Activated CD4-positive, alpha-beta T cell treated with anti-CD3 and anti-CD28 coated beads for 24 hours (primary cell): ENCODE measurements around the gene PLXNA4.
"Not testable (repeated sequence)": the region's sequence is repeated elsewhere in the genome, so short reads cannot be mapped to it uniquely, and the experiment has no call there.

ENCODE experiments used
- DNase-seq, 2 donors: peaks; one replicate each; pipeline ENCODE4 v3.0.0-alpha.2; 2020; ENCODE audit warnings: low read depth in 2 of 2

The PLXNA4 gene

DNA sequence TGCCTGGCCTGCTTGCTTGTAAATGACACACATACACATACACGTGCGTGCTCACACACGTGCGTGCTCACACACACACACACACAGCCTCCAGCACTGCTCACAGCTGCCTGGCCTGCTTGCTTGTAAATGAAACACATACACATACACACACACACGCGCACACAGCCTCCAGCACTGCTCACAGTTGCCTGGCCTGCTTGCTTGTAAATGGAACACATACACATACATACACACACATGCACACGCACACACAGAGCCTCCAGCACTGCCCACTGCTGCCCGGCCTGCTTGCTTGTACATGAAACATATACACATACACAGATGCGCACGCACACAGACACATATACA, 397.2 kb downstream of the PLXNA4 start:
- no peak for DNase-seq

DNA sequence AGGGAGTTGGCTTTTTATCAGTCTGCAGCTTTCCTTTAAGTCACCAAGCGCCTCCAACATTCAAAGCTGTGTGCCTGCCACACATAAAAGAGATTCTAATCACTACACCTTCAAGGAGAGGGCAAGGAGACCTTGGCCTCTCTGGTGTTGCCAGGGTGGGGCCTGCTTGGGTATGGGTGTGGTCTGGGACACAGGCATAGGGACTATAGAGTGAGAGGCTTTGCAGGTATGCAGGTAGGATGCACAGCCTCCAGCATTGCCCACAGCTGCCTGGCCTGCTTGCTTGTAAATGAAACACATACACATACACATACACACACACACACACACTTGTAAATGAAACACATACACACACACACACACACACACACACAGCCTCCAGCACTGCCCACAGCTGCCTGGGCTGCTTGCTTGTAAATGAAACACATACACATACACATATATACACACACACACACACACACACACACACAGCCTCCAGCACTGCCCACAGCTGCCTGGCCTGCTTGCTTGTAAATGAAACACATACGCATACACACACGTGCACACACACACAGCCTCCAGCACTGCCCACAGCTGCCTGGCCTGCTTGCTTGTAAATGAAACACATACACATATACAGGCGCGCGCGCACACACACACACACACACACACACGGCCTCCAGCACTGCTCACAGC, 397.7 kb downstream of the PLXNA4 start:
- DNase-seq, result not testable (repeated sequence)

DNA sequence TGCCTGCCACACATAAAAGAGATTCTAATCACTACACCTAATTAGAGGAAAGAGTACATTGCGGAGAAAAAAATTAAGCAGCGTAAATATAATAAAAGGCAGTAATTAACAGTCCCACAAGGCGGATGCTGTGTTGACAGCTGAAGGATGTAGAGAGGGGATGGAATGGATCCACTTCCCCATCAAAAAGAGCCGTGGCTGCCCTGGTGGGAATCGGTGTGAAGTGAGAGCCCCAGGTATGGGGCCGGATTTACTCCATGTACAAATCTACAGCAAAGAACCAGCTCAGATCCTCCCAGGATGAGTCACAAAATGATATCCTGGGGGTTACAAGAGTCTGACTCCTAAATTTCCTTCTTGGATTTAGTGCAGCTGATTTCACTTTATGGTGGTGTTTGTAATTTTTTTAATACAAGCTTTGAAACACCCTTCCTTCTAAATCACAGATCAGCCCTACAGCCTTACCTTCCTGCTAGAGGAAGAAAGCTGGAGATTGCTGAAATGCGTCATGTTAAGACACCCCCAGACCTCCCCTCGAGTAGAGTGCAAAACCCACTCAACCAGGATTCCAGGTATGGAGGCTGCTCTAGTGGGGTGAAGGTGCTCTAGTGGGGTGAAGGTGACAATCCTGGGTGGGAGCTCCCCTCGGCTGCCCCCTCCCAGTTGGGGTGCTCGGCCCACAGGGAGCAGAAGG, 398.4 kb downstream of the PLXNA4 start:
- no peak for DNase-seq

DNA sequence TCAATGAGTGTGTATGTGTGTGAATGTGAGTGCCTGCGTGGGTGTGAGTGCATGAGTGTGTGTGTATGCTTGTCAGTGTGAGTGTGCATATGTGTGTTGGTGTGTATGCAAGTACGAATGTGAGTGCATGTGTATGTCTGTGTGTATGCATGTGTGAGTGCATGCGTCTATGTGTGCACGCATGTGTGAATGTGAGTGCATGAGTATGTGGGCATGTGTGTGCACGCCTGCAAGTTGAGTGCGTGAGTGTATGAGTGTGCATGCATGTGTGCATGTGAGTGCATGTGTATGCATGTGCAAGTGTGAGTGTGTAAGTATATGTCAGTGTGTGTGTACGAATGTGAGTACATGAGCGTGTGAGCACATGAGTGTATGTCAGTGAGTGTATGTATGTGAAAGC, 399.6 kb downstream of the PLXNA4 start:
- DNase-seq, result no peak

DNA sequence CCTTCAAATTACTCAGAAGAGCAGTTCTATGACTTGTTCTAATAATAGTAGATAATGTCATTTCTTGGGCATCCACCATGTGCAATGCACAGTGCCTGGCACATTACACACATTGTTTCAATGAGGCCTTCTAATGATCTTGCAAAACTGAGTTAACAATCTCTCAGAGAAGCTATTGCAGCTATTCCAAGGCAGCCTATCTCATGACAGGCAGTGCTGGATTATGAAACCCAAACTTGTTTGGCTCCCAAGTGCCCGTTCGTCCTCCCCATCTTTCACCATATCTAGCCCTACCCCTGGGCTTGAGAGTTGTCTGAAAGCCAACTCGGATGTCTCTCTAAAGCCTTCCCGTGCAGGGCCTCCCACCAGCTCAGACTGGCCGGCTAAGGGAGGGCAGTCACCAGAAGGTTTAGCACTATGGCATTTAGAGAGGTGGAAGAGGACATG, 405.1 kb downstream of the PLXNA4 start:
- no peak for DNase-seq

DNA sequence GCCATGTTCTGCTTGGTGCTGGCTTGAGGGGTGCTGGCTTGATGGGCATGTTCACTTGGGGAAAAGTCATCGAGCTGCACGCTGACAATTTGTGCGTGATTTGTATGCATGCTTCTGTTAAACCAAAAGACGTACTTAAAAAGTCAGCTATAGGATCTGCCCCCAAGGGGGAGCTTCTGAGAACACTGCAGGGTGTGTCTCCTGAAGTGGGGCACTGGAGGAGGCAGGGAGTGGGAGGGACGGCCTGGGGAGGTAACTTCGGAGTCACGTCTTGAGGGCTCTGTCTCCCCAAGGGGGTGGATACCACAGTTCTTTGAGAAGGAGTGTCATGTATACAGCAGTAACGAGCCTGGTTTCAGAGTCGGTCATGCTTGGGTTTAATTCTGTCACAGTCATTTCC, 406.5 kb downstream of the PLXNA4 start:
- DNase-seq, result no peak

DNA sequence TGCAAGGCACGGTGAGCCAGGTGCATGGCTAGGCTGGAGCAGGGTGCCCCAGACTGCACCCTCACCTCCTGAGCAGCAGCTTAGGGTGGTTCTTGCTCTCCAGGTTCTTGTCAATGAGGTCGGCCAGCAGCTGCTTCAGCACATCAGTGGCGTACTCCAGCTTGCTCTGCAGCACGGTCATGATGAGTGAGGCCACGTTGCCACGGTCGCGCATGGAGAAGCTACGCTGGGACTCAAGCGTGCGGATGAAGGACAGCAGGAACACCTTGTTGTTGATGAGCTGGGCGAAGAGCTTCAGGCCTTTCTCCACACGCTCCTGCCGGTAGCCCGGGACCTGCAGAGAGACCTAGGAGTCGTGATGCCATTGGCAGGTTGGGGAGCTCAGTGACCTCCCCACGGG, 408.0 kb downstream of the PLXNA4 start:
- no peak for DNase-seq

DNA sequence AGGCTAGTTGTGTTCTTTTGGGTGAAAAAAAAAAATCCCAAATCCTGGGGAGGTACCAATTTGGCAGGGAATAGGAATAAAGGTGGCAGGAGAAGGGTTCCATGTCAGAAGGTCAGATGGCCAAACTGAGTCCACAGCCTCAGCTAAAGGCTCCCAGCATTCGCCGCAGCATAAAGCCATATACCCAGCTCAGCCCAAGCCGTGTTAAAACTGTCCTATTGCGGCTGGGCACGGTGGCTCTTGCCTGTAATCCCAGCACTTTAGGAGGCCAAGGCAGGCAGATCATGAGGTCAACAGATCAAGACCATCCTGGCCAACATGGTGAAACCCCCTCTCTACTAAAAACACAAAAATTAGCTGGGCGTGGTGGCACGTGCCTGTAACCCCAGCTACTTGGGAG, 410.6 kb downstream of the PLXNA4 start:
- DNase-seq, result not testable (repeated sequence)

DNA sequence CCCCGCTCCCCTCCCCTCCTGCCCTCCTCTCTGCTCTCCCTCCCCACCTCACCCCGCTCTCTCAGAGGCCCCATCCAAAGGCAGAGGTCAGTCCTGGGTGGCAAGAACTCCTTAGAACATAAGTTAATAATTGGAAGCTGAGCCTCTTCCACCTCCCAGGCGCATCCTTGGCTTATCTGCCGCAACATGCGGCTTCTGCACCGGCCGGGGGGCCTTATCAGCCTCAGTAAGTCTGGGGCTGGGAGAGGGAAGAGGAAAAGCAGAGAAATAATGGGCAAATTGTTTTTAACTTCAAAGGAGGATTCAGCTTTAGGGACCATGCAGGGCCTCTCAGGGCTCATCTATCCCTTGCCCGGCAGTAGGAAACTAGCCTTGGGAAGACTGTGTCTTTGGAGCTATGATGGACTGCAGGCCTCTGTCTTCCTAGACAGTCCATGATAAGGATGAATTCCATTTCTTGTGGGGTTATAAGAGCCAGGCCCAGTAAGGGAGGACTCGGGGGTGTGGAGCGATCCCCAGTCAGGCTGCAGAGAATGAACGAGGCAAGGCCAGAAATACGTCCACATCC, 411.6 kb downstream of the PLXNA4 start:
- DNase-seq, result no peak

DNA sequence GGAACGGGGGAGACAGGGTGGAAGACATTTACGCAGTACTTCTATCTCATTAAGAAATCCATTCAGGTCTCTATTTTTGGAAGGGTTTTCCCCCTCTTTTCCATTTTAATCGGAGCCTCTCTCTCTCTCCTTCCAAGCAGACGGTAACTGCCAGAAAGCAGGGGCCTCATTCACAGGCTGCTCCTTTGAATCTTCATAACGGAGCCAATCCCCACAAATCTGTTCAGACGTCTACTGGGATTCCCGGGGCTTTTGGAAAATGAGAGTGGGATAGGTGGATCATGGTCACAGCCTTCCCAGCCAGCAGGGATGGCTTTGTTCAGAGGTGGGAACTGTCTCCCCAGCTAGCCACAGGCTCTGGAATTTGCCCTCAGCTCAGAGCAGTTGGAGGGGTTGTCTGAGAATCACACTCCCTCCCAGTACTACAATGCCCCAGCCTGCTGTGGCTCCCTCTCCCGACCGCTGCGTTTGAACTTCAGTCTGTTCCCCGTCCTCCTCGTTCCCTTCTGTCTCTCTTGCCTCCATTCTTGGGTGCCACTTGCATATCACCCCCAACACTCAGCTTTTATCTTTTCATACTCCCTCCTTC, 413.6 kb downstream of the PLXNA4 start:
- no peak for DNase-seq

DNA sequence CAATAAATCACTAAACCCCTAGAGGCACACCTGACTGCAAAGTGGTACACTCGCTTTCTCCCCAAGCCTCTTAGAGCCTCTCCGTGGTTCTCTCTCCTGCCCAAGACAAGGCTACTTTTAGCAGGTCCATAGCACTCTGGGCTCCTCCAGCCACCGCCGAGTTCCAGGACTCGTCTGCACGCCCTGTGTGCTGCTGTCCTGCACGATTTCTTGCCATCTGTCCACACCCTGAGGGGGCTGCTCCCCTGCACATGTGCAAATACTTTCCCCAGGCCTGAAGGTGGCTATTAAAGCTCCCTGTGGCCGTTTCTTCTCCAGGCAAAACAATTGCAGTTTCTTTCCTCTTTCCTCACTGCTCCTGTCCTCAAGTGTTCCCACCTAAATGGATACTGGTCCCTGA, 414.3 kb downstream of the PLXNA4 start:
- no peak for DNase-seq

DNA sequence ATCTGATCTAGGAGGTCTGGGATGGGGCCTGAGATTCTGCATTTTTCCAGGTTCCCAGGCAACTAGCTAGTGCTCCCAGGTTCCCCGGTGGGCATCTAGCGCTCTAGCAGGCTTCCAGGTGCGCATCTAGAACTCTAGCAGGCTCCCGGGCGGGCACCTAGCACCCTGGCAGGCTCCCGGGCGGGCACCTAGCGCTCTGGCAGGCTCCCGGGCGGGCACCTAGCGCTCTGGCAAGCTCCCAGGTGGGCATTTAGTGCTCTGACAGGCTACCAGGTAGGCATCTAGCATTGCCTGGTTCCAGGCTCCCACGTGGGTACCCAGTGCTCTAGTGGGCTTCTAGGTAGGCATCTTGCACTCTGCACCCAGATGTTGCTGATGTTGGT, 414.7 kb downstream of the PLXNA4 start:
- no peak for DNase-seq

DNA sequence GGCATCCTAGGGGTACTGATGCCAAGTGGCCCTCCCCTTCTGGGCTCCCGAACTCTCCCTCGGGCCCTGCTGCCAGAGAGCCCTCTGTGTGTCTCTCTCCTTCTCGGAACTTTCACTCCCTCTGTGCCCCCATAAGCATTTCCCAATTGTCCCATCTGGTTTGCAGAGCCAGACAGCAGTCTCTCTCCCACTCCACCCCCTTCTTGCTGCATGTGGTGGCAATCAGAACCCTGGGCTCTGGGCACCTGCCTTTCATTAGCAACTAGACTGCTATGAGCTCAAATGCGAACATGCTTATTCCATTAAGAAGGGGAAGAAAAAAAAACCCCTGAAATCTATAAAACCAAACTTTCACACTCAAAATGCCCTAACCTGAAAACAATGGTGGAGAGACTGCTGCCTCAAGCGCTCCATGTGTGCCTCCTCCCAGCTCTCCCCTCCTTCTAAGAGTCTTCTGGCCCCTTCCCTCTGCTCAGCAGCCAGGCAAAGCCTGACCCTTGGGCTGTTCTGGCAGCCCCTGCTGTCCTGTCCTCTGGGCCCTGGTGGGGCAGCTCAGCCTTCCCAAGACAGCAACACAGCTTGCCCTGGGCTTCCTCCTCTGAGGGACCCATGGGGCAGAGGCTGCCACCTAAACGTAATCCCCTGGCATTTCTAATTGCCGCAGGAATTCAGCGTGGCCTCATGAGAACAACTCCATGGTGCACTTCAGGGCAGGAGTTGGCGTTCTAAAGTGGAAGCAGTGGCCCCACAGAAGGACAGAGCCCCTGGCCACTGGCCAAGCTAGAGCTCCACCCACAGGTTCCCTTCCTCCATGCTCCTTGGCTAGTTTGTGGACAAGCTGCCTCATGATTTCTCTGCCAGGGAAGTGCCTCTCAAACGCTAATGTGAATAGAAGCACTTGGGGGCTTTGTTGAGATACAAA, 415.4 kb downstream of the PLXNA4 start:
- DNase-seq, result no peak

DNA sequence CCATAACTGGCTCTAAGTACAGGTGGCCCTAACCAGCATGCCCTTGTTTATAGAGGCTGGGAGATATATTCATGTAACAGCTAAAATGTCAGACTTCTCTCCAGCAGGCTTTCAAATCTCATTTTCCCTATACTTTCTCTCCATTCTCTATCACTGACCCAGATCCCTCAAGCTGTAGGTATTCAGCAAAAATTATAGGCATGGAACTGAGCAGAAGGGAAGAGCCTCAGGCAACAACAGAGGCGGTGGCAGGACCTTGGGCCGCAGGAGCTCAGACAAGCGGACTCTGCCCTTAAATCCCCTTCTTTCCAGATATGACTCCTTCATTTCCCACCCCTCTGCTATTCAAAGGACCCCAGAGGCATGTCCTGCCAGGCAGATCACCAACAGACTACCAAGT, 417.4 kb downstream of the PLXNA4 start:
- no peak for DNase-seq

DNA sequence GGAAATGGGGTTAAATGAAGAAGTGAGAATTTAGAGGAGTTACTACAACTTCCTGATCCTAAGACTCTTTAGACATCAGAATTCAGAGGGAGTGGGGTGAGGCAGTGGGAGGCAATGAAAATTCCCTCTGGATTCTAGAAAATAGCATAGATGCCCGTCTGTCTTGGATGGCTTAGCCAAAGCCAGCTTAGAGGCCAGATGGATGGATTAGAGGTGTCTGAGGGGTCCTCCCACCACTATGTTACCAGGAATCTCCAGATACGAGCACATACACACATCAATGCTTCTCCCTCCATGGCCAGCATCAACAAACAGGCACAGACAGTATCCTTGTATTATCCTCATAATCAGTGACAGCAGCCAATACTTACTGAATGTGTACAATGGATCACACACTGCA, 418.1 kb downstream of the PLXNA4 start:
- DNase-seq, result no peak

DNA sequence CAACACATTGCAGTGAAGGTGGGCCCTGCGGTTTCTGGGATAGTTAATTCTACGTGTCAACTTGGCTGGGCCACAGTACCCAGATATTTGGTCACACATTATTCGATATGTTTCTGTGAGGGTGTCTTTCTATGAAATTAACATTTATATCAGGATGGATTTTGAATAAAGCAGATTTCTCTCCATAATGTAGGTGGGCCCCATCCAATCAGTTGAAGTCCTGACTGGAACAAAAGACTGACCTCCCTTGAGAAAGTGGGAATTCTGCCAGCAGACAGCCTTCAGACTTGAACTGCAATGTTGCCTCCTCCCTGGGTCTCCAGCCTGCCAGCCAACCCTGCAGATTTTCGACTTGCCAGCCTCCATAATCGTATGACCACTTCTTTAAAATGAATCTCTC, 420.6 kb downstream of the PLXNA4 start:
- no peak for DNase-seq

DNA sequence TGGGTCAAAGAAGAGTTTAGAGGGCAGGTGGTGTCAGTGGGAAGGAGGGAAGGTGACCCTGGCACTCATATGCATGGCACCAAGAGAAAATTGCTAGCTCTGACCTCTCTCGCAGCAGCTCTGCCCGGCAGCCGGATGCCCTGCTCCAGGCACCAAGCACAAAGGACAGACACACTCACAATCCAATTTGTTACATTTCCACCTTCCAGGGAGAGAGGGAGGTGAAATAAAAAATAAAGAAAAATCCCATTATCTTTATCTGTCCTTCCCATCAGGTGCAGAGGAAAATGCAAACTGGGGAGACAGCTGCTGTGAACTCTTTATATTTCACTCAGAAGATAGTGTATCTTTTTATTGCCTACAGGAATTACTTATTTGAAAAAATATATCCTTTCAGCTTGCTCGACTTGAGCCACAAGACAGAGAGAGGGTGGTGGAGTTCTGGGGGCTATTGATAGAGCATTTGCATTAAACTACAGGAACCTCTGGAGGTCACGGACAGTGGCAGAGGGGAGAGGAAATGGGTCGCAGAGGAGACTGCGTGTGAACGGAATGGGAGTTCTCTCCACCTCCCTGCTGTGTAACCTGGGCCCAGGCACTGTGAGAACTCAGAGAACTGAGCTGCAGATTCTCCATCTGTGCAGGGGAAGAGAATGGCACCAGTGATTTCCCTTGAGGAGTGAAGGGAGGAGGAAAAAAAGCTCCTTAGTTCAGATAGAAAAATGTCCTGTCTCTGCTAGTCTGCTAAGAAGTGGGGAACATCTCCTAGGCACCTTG, 421.4 kb downstream of the PLXNA4 start:
- DNase-seq, result no peak

DNA sequence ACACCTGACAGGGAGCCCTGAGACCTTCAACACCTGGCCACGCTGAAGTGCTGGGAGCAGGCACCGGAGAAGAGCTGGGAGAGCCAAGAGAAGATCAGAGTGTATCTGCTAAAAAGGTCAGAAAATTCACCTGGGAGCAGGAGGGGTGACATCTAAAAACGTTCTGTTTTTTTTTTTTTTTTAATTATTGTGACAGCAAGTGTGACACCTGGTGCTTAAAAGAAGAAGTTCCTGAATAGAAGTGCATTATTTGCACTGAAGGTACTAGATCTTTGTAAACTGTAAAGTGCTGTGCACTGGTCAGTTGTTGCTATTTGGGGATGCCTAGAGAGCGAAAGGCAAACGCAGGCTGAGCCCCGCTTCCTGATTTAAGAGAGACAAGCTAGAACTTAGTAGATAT, 422.0 kb downstream of the PLXNA4 start:
- no peak for DNase-seq

DNA sequence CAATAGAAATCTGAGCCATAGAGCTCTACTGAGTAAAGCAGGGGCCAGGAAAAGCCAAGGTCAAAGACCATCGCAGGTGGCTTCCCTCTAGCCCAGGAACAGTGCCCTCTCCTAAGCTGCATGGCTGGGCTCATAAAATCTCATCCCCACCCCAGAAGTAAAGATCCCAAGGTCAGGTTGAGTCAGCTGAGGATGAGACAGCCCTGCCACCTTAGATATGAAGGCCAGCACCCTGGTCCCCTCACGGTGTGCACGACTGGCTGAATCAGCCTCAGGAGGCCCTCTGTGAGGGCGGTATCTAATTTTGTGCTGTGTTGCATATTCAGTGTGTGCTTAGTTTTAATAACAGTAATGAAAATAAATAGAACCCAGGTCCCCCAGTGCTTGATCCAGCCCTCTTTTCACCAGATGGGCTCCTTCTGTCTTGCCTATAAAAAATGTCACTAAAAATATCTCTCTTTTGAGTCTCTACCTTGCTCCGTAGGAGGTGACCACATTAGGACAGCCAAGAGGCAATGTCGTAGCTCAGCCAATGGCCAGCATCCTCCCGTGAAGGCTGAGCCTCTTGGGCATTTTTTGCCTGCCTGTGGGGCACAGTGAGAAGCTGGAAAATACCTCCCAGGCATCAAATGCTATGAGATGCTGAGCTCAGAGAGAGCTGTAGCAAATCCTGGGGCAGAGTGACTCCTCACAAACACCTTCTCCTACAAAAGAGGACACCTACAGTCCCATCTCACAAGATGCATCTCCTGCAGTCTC, 424.0 kb downstream of the PLXNA4 start:
- no peak for DNase-seq

DNA sequence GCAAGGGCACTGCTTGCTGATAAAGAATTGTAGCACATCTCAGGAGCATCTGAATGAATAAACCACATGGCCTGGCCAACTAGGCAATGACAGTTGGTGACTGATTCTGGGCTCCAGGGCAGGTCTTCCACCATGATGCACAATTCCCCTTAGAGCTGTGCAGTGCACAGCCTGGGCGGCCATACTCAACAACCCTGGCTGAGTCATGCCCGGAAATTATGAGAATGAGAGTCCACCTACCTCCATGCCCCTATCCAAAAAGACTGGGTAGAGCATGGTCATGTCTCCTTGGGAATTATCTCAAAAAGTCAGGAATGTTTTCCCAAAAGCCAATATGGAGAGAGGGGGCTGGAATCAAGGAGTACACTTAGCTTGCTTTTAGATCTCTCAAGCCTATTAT, 425.6 kb downstream of the PLXNA4 start:
- no peak for DNase-seq
